ENCODE measurements around the gene ELP4. TPM values are rescaled to one million over a fixed set of nuclear protein-coding genes. Genes with fewer than 3 reads are reported as not detected.

The ELP4 gene
- total RNA-seq, 1 donor from 2014 or later = 25.6 TPM

- H3K4me3 ChIP-seq (ENCODE audit: low read length in 3 of 3) = no peak overlapping the region
- no peaks in the 10 kb centered on the region for H3K36me3 ChIP-seq (ENCODE audit: control insufficient read depth in 3 of 3, insufficient read depth in 3 of 3, low read length in 3 of 3)
- no peak overlapping the region for H3K27ac ChIP-seq (ENCODE audit: low read depth, low read length)
- peaks cover 9 to 26% (median 13%) of the 10 kb centered on the region in 3 donors for H3K27me3 ChIP-seq (ENCODE audit: control insufficient read depth in 3 of 3, insufficient read depth in 3 of 3, low read length in 3 of 3)
- H3K4me1 ChIP-seq (ENCODE audit: control insufficient read depth in 3 of 3, insufficient read depth in 3 of 3, low read length in 3 of 3) = peaks cover 0 to under 1% (median 0%) of the 10 kb centered on the region in 3 donors
- H3K9me3 ChIP-seq (ENCODE audit: control insufficient read depth in 3 of 3, low read length in 3 of 3) = no peaks in the 10 kb centered on the region
- H3K9ac ChIP-seq (ENCODE audit: low read depth in 1 of 3, low read length in 3 of 3) = no peak overlapping the region
These were observed 282.9 kb downstream of the ELP4 start for GRCh38 chr11:31792456-31792855.

DNA sequence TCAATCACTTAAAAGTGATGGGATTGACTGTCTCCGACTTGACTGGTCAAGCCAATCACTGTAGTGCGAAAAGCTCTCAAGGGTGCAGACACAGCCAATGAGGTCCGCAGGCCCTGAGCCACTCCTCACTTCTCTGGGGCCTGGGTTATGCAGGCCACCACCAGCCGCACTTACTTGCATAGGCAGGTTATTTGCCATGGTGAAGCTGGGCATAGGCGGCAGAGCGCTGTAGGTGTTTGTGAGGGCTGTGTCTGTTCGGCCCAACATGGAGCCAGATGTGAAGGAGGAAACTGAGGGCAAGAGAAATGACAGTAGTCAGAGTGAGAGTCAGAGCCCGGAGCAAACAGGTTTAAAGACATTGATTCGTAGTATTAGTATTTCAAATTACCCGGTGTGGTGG, 283.7 kb downstream of the ELP4 start:
- Histone ChIP-seq H3K4me3 (ENCODE audit: low read length in 3 of 3) (no peak overlapping the region), H3K36me3 (ENCODE audit: control insufficient read depth in 3 of 3, insufficient read depth in 3 of 3, low read length in 3 of 3) (no peaks in the 10 kb centered on the region), H3K9ac (ENCODE audit: low read depth in 1 of 3, low read length in 3 of 3) (no peak overlapping the region), H3K27ac (ENCODE audit: low read depth, low read length) (no peak overlapping the region), H3K27me3 (ENCODE audit: control insufficient read depth in 3 of 3, insufficient read depth in 3 of 3, low read length in 3 of 3) (peaks cover 16 to 32% (median 18%) of the 10 kb centered on the region in 3 donors), H3K9me3 (ENCODE audit: control insufficient read depth in 3 of 3, low read length in 3 of 3) (no peaks in the 10 kb centered on the region), H3K4me1 (ENCODE audit: control insufficient read depth in 3 of 3, insufficient read depth in 3 of 3, low read length in 3 of 3) (peaks cover under 1 to 6% (median 2%) of the 10 kb centered on the region in 3 donors)

DNA sequence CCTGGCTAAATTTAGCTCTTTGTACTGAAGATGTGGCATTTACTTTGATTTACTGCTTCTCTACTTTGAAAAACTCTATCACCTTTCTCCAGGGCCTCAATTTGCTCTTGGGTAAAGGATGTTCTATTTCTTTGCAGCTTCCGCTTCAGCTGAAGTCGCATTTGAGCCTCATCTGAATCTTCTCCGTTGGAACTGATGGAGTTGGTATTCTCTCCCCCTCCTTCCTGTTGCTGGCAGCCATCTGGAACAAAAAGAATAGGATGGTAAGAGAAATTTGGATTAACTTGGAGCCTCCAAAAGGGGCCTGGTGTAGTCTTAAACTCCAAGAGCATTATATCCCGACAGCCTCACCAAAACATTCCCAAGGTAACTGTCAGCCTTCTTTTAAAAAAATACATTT, 285.0 kb downstream of the ELP4 start:
- Histone ChIP-seq H3K36me3 (ENCODE audit: control insufficient read depth in 3 of 3, insufficient read depth in 3 of 3, low read length in 3 of 3) (no peaks in the 10 kb centered on the region), H3K4me3 (ENCODE audit: low read length in 3 of 3) (no peak overlapping the region), H3K27ac (ENCODE audit: low read depth, low read length) (no peak overlapping the region), H3K4me1 (ENCODE audit: control insufficient read depth in 3 of 3, insufficient read depth in 3 of 3, low read length in 3 of 3) (peaks cover 8 to 16% (median 10%) of the 10 kb centered on the region in 3 donors), H3K9me3 (ENCODE audit: control insufficient read depth in 3 of 3, low read length in 3 of 3) (no peaks in the 10 kb centered on the region), H3K9ac (ENCODE audit: low read depth in 1 of 3, low read length in 3 of 3) (no peak overlapping the region), H3K27me3 (ENCODE audit: control insufficient read depth in 3 of 3, insufficient read depth in 3 of 3, low read length in 3 of 3) (peaks cover 29 to 45% (median 31%) of the 10 kb centered on the region in 3 donors)

- Histone ChIP-seq H3K4me1 (ENCODE audit: control insufficient read depth in 3 of 3, insufficient read depth in 3 of 3, low read length in 3 of 3) (peaks cover 10 to 19% (median 13%) of the 10 kb centered on the region in 3 donors), H3K36me3 (ENCODE audit: control insufficient read depth in 3 of 3, insufficient read depth in 3 of 3, low read length in 3 of 3) (no peaks in the 10 kb centered on the region), H3K4me3 (ENCODE audit: low read length in 3 of 3) (no peak overlapping the region), H3K9me3 (ENCODE audit: control insufficient read depth in 3 of 3, low read length in 3 of 3) (no peaks in the 10 kb centered on the region), H3K27me3 (ENCODE audit: control insufficient read depth in 3 of 3, insufficient read depth in 3 of 3, low read length in 3 of 3) (peaks cover 41 to 54% (median 43%) of the 10 kb centered on the region in 3 donors), H3K9ac (ENCODE audit: low read depth in 1 of 3, low read length in 3 of 3) (no peak overlapping the region), H3K27ac (ENCODE audit: low read depth, low read length) (no peak overlapping the region)
These were observed 286.3 kb downstream of the ELP4 start for GRCh38 chr11:31795706-31796498.

DNA sequence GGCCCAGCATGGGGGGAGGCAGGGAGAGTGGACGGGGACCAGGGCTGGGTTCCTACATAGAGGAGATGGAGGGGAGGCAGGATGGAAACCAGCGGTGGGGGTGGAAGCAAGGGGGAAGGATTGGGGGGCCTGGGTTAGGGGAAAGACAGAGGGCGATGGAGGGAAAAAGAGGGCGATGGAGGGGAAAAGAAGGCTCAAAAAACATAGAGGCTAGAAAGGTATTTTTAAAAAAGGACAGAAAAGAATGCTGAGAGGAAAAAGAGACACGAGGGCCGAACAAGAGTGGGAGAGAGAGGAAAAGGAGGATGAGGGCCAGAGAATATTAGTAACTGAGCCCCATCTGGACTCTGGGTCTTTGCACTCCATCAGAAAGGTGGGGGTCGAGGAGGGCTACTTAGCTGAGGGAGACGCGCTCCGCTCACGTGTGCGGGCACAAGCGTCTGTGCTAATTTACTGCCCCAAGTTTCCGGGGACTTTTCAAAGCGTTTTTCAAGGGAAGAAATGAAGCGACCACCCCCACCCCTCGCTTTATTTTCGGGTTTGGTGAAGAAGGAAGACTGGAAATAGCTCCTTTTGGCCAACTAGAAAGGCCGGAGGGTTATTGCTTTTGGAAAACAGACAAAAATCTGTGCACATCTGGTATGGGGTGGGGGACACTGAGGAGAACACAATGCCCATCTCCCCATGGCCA, 287.1 kb downstream of the ELP4 start:
- no peaks in the 10 kb centered on the region for H3K36me3 ChIP-seq (ENCODE audit: control insufficient read depth in 3 of 3, insufficient read depth in 3 of 3, low read length in 3 of 3)
- H3K4me1 ChIP-seq (ENCODE audit: control insufficient read depth in 3 of 3, insufficient read depth in 3 of 3, low read length in 3 of 3) = peaks cover 10 to 19% (median 13%) of the 10 kb centered on the region in 3 donors
- peaks cover 48 to 60% (median 51%) of the 10 kb centered on the region in 3 donors for H3K27me3 ChIP-seq (ENCODE audit: control insufficient read depth in 3 of 3, insufficient read depth in 3 of 3, low read length in 3 of 3)
- no peak overlapping the region for H3K4me3 ChIP-seq (ENCODE audit: low read length in 3 of 3)
- H3K27ac ChIP-seq (ENCODE audit: low read depth, low read length) = no peak overlapping the region
- H3K9me3 ChIP-seq (ENCODE audit: control insufficient read depth in 3 of 3, low read length in 3 of 3) = no peaks in the 10 kb centered on the region
- H3K9ac ChIP-seq (ENCODE audit: low read depth in 1 of 3, low read length in 3 of 3) = no peak overlapping the region

- Histone ChIP-seq H3K4me1 (ENCODE audit: control insufficient read depth in 3 of 3, insufficient read depth in 3 of 3, low read length in 3 of 3) (peaks cover 10 to 19% (median 13%) of the 10 kb centered on the region in 3 donors), H3K4me3 (ENCODE audit: low read length in 3 of 3) (no peak overlapping the region), H3K9me3 (ENCODE audit: control insufficient read depth in 3 of 3, low read length in 3 of 3) (no peaks in the 10 kb centered on the region), H3K27me3 (ENCODE audit: control insufficient read depth in 3 of 3, insufficient read depth in 3 of 3, low read length in 3 of 3) (peaks cover 55 to 66% (median 58%) of the 10 kb centered on the region in 3 donors), H3K27ac (ENCODE audit: low read depth, low read length) (no peak overlapping the region), H3K9ac (ENCODE audit: low read depth in 1 of 3, low read length in 3 of 3) (no peak overlapping the region), H3K36me3 (ENCODE audit: control insufficient read depth in 3 of 3, insufficient read depth in 3 of 3, low read length in 3 of 3) (no peaks in the 10 kb centered on the region)
These were observed 287.9 kb downstream of the ELP4 start for GRCh38 chr11:31797190-31798056.

DNA sequence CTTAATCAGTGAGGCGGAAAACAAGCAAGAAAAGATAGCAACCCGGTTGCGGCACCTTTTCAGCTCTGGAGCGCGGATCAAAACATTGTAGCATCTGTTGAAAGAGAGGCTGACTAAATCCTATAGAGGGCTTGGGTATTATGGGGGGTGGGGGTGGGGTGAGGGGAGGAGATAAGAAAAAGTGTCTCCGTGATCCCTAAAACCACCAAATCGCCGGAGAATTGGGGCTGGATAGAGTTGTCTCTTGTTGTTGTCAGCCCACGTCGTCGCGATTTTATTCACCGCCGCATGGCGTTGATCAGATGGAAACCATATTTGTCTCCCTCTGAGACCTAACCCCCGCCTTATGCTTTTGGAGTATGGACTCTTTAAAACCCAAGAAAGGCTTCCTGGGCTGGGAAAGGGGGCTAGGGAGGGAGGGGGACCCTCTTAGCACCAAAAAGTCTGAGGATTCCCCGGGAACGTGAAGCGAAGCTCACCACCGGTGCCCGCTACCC, 288.5 kb downstream of the ELP4 start:
- Histone ChIP-seq H3K27ac (ENCODE audit: low read depth, low read length) (no peak overlapping the region), H3K36me3 (ENCODE audit: control insufficient read depth in 3 of 3, insufficient read depth in 3 of 3, low read length in 3 of 3) (no peaks in the 10 kb centered on the region), H3K4me3 (ENCODE audit: low read length in 3 of 3) (peak overlapping the region in 2 of 3 donors; percentile 35 to 36), H3K4me1 (ENCODE audit: control insufficient read depth in 3 of 3, insufficient read depth in 3 of 3, low read length in 3 of 3) (peaks cover 10 to 19% (median 13%) of the 10 kb centered on the region in 3 donors), H3K9me3 (ENCODE audit: control insufficient read depth in 3 of 3, low read length in 3 of 3) (no peaks in the 10 kb centered on the region), H3K9ac (ENCODE audit: low read depth in 1 of 3, low read length in 3 of 3) (no peak overlapping the region), H3K27me3 (ENCODE audit: control insufficient read depth in 3 of 3, insufficient read depth in 3 of 3, low read length in 3 of 3) (peaks cover 62 to 73% (median 65%) of the 10 kb centered on the region in 3 donors)

- Histone ChIP-seq H3K36me3 (ENCODE audit: control insufficient read depth in 3 of 3, insufficient read depth in 3 of 3, low read length in 3 of 3) (no peaks in the 10 kb centered on the region), H3K4me1 (ENCODE audit: control insufficient read depth in 3 of 3, insufficient read depth in 3 of 3, low read length in 3 of 3) (peaks cover 10 to 19% (median 13%) of the 10 kb centered on the region in 3 donors), H3K9ac (ENCODE audit: low read depth in 1 of 3, low read length in 3 of 3) (no peak overlapping the region), H3K27me3 (ENCODE audit: control insufficient read depth in 3 of 3, insufficient read depth in 3 of 3, low read length in 3 of 3) (peaks cover 69 to 80% (median 72%) of the 10 kb centered on the region in 3 donors), H3K27ac (ENCODE audit: low read depth, low read length) (no peak overlapping the region), H3K9me3 (ENCODE audit: control insufficient read depth in 3 of 3, low read length in 3 of 3) (no peaks in the 10 kb centered on the region), H3K4me3 (ENCODE audit: low read length in 3 of 3) (peak overlapping the region in 2 of 3 donors; percentile 35 to 36)
These were observed 289.2 kb downstream of the ELP4 start for GRCh38 chr11:31798554-31799434.
